CD4-positive, alpha-beta T cell treated with Interleukin-1 beta for 1 hour (primary cell): ENCODE results near the gene TXNRD3.
"Not testable (repeated sequence)": the region's sequence is repeated elsewhere in the genome, so short reads cannot be mapped to it uniquely, and the experiment has no call there.

Experiments used
- DNase-seq, 2 donors: peaks; one replicate each; pipeline ENCODE4 v3.0.0-alpha.2; 2020 to 2022

TXNRD3 gene

GRCh38 chr3:126638790-126639189 is 16.1 kb downstream of the TXNRD3 start:
- no peak for DNase-seq

DNA sequence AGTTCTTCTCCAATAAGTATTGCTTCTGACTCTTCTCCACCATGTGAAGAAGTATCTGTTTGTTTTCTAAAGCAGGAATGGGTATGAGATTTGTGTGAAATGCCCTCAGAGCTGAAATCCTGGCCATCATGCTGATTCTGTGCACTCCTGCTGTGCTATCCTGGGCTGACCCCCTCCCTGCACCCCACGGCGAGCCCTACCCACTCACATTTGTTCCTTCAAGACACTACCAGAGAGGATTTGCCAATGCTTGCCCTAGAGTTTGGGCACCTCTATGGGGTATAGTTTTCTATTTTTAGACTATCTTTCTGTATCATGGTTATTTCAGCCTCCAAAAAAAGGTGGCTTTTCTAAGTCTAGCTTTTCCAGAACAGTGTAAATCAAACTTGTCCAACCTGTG is 18.5 kb downstream of the TXNRD3 start:
- no peak for DNase-seq

- no peak for DNase-seq
Observed at GRCh38 chr3:126634803-126635202, 20.1 kb downstream of the TXNRD3 start.

DNA sequence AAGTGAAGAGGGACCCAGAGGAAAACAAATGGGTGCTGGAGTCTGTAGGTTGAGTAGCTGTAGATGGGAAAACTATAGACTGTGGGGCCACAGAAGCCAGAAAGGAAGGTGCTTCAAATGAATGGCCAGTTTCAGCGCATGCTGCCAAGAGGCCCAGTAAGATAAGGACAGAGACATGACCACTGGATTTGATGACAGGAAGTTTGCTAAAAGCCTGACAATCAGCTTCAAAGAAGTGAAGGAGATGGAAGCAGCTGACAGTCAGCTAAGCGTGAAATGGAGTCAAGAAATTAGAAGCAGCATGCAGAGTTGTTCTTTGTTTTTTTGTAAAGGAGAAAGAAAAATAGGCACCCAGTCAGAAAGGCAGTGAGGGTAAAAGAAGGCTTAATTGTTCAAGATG is 24.9 kb downstream of the TXNRD3 start:
- no peak for DNase-seq

GRCh38 chr3:126625735-126626134 is 29.2 kb downstream of the TXNRD3 start:
- DNase-seq: not testable (repeated sequence)

DNA sequence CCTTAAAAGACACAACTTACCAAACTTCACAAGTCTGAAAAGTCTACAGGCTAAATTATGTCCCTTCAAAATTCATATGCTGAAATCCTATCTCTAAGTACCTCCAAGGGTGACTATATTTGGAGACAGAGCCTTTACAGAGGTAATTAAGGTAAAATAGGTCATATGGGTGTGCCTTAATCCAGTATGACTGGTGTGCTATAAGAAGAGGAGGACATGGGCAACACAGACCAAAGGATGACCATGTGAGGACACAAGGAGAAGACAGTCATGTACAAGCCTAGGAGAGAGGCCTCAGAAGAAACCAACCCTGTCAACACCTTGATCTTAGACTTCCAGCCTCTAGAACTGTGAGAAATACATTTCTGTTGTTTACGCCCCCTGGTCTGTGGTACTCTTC is 32.2 kb downstream of the TXNRD3 start:
- DNase-seq: no peak

DNA sequence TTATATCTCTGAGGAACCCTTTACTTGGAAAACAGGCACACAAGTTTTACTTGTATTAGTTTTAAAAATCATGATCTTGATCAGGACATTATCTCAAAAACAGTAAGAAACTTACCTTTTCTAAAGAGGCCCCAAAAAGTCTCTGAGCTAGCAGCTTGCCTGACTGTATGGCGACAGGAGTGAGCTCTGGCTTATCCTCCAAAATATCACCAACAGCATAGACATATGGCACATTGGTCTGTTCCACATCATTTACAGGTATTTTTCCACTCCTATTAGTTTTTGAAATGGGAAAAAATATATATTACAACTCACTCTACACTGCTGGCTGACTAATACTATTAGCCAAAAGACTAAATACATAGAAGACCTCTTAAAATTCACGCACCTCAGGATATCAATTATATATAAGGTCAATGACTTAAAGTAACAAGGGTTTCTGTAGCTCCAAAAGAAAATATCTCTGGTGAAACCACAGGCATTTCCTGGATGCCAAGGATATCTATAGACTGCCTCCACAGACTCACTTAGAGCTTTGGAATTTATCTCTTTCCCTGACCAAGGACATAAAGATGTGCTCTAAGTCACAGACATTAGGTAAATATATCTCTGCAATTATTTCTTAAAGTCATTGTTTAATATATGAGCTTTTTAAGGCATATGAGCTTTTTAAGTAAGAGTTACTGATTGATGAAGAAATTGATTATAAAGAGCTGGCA is 33.1 kb downstream of the TXNRD3 start:
- DNase-seq: no peak

DNA sequence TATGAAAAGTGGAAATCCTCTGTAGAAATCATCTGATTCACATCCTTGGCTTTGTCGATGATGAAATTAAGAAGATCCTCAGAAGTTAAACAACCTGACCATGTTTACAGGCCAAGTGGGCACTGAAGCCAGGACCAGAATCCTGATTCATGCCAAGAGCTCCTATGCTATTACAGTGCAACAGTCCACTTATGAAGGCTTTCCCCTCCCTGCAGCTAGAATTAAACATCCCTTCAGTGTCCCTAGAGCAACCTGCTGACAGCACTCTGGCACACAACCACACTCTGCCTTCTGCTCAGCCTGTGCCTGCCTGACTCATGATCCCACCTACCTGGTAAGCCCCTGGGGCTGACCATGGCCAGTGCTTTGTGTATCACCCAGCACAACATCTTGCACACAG is 33.8 kb downstream of the TXNRD3 start:
- no peak for DNase-seq

GRCh38 chr3:126620738-126621137 is 34.2 kb downstream of the TXNRD3 start:
- no peak for DNase-seq

DNA sequence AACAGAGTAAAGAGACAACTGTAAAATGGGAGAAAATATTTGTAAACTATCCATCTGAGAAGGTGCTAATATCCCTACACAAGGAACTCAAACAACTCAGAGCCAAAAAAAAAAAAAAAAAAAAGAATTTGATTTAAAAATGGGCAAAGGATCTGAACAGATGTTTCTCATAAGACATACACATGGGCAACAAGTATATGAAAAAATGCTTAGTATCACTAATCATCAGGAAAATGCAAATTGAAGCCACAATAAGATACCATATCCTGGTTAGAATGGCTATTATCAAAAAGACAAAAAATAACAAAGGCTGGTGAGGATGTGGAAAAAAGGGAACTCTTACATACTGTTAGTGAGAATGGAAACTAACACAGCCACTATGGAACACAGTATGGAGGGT is 36.2 kb downstream of the TXNRD3 start:
- DNase-seq: no peak

- DNase-seq: no peak
Observed at GRCh38 chr3:126618021-126618420, 36.9 kb downstream of the TXNRD3 start.

DNA sequence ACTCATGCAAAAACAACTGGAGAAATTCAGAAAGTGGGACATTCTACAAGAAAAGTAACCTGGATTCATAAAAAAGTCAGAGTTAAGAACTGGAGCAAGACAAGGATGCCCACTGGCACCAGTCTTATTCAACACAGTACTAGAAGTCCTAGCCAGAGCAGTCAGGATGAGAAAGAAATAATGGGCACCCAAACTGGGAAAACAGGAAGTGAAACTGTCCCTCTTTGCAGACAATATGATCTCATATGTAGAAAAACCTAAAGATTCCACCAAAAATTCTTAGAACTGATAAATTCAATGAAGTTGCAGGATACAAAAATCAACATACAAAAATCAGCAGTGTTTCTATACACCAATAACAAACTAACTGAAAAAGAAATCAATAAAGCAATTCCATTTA is 37.4 kb downstream of the TXNRD3 start:
- DNase-seq: no peak

GRCh38 chr3:126616931-126617330 is 38.0 kb downstream of the TXNRD3 start:
- no peak for DNase-seq

- no peak for DNase-seq
Observed at GRCh38 chr3:126613479-126614188, 41.3 kb downstream of the TXNRD3 start.

DNA sequence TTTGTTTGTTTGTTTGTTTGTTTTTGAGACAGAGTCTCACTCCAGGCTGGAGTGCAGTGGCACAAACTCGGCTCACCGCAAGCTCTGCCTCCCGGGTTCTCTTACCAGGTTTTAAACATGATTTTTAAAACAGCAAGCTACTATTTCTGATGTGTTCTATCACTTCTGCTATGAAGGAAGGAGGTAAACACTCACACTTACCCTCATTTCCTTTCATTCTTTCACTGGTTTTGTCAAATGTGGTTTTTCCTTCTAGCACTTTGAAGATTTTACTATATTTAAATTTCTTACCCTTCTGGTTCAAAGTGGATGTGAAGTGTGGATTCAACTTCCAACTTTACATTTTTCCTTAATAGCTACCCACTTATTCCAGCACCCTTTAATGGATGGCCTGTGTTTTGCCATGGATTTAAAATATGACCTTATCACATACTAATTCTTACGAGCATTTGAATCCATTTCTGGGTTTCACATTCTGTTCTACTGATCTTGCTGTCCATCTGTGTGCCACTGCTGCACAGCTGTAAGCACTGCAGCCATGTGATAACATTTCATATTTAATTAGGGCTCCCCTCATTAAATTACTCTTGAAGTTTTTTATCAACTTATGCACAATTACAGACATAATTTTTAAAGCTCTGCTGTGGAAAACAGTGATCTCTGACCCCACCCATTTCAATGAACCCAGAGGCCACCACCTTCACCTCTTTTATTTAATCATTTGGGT is 42.3 kb downstream of the TXNRD3 start:
- no peak for DNase-seq

- no peak for DNase-seq
Observed at GRCh38 chr3:126609909-126610308, 45.0 kb downstream of the TXNRD3 start.

DNA sequence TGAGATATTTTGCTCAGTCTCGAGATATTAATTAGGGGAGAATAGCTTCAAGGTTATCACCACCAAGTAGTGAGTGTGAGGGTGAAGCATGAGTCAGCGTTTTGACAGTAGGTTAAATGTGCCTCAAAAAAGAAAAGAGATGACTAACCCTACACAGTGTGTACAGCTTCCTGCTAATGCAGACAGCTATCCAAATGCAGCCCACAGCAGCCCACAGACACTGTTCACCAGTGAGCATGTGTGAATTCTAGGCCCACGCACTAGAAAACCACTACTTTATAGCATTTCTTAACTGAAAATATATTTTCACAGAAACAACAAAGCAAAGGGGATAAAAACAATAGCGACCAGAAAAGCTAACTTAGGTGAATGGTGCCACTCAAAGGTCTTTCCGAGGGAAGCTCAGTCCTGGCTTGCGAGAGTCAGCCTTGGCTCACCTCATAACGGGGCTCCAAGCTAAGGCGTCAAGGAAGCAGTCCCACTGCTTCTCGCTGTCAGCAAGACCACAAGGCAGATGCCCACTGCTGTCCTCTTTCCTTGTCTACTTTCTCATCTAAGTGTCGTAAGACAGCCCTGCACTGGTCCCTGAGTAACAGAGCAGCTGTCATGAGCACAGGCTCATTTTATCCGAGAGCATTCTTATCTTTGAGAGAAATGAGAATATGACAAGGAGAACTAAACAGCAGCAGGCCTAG is 47.6 kb downstream of the TXNRD3 start:
- DNase-seq: peak in 1 of 2 donors; percentile 11

GRCh38 chr3:126606001-126606400 is 48.9 kb downstream of the TXNRD3 start:
- no peak for DNase-seq

DNA sequence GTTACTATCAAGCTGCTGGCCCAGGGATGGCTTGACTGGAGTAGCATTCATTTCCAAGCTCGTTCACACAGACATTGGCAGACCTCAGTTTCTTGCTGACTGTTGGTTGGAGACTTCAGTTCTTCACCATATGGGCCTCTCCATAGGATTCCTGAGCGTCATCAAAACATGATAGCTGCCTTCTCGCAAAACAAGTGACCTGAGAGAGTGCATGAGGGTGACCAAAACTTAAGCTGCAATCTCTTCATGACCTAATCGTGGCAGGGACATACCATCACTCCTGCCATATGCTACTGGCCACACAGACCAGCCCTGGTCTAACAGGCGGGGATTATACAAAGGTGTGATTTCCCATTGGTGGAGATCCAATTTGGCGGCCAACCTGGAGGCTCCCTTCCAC is 50.2 kb downstream of the TXNRD3 start:
- no peak for DNase-seq

DNA sequence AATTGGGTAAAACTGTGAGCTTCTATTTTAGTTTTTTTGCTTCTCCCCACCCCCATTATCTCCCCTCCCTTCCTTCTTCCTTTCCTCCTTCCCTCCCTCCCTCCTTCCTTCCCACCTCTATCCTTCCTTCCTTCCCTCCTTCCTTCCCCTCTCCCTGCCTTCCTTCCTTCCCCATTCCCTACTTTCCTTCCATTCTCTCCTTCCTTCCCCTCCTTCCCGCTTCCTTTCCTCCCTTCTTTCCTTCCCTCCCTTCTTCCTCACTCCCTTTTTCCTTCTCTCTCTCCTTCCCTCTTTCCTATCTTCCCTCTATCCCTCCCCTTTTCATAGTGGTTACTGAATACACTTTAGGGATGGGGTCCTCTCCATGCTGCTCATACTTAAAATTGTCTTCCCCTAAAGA is 55.8 kb downstream of the TXNRD3 start:
- DNase-seq: no peak

- not testable (repeated sequence) for DNase-seq
Observed at GRCh38 chr3:126595479-126595878, 59.4 kb downstream of the TXNRD3 start.

DNA sequence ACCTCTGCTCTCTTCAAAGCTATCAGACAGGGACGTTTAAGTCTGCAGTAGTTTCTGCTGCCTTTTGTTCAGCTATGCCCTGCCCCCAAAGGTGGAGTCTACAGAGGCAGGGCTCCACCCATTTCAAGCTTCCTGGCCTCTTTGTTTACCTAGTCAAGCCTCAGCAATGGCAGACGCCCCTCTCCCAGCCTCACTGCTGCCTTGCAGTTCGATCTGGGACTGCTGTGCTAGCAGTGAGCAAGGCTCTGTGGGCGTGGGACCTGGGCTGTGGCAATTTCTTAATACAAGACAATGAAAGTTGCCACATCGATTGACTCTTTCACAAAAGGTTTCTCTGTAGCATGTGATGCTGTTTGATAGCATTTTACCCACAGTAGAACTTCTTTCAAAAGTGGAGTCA is 63.4 kb downstream of the TXNRD3 start:
- DNase-seq: not testable (repeated sequence)

- no peak for DNase-seq
Observed at GRCh38 chr3:126582311-126582710, 72.6 kb downstream of the TXNRD3 start.
